WTC11 (cell line): ENCODE data around the gene SYNDIG1.

ENCODE experiments used
- CTCF ChIP-seq: fragments of 200-600 bp; IDR thresholded peaks from 2 replicates; pipeline ENCODE4 v1.8.0; 2022; ENCODE audit warnings: antibody characterized with exemption
- ETV6 ChIP-seq: sonication (generic); formaldehyde crosslinking; IDR thresholded peaks from 2 replicates; pipeline ENCODE4 v1.8.1; 2022; ENCODE audit warnings: mild to moderate bottlenecking, missing genetic modification reagents
- FOXJ3 ChIP-seq: sonication (generic); formaldehyde crosslinking; IDR thresholded peaks from 2 replicates; pipeline ENCODE4 v1.9.0; 2021; ENCODE audit warnings: missing genetic modification reagents, mild to moderate bottlenecking, borderline replicate concordance
- FOXK1 ChIP-seq: sonication (generic); formaldehyde crosslinking; IDR thresholded peaks from 2 replicates; pipeline ENCODE4 v1.8.0; 2022; ENCODE audit warnings: mild to moderate bottlenecking, moderate library complexity, missing genetic modification reagents
- HMGA2 ChIP-seq: fragments of 250-450 bp; sonication (Bioruptor Pico); IDR thresholded peaks from 2 replicates; pipeline ENCODE4 v1.4.0; 2021; ENCODE audit warnings: mild to moderate bottlenecking, moderate library complexity
- NFE2L1 ChIP-seq: sonication (generic); formaldehyde crosslinking; IDR thresholded peaks from 2 replicates; pipeline ENCODE4 v1.8.1; 2023; ENCODE audit warnings: missing genetic modification reagents
- NR2C2 ChIP-seq: sonication (generic); formaldehyde crosslinking; IDR thresholded peaks from 2 replicates; pipeline ENCODE4 v1.8.0; 2022; ENCODE audit warnings: mild to moderate bottlenecking, missing genetic modification reagents
- SP1 ChIP-seq: sonication (generic); formaldehyde crosslinking; conservative IDR thresholded peaks from 2 replicates; pipeline ENCODE4 v1.8.1; 2022; ENCODE audit warnings: missing genetic modification reagents
- ZNF138 ChIP-seq: sonication (generic); formaldehyde crosslinking; conservative IDR thresholded peaks from 2 replicates; pipeline ENCODE4 v1.8.1; 2022; ENCODE audit warnings: mild to moderate bottlenecking, moderate library complexity, missing genetic modification reagents
- TF ChIP-seq, protein P1 (sequence below): sonication (generic); formaldehyde crosslinking; IDR thresholded peaks from 2 replicates; pipeline ENCODE4 v1.8.1; 2023; ENCODE audit warnings: mild to moderate bottlenecking, moderate library complexity, missing genetic modification reagents

GRCh38 chr20:24528583-24529368, 59.3 kb downstream of the SYNDIG1 start:
- TF ChIP-seq NR2C2 (CRISPR knock-in tag): no peak
- no peak for TF ChIP-seq SP1 (CRISPR knock-in tag)
- no peak for TF ChIP-seq CTCF
- no peak for TF ChIP-seq HMGA2
- no peak for TF ChIP-seq FOXJ3 (CRISPR knock-in tag)
- no peak for TF ChIP-seq NFE2L1 (CRISPR knock-in tag)
- TF ChIP-seq FOXK1 (CRISPR knock-in tag): no peak
- no peak for TF ChIP-seq ZNF138 (CRISPR knock-in tag)
- TF ChIP-seq, protein P1, sequence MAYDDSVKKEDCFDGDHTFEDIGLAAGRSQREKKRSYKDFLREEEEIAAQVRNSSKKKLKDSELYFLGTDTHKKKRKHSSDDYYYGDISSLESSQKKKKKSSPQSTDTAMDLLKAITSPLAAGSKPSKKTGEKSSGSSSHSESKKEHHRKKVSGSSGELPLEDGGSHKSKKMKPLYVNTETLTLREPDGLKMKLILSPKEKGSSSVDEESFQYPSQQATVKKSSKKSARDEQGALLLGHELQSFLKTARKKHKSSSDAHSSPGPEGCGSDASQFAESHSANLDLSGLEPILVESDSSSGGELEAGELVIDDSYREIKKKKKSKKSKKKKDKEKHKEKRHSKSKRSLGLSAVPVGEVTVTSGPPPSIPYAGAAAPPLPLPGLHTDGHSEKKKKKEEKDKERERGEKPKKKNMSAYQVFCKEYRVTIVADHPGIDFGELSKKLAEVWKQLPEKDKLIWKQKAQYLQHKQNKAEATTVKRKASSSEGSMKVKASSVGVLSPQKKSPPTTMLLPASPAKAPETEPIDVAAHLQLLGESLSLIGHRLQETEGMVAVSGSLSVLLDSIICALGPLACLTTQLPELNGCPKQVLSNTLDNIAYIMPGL (CRISPR knock-in tag): no peak
- TF ChIP-seq ETV6 (CRISPR knock-in tag): no peak
